ENCODE data around the gene PET100.

GRCh38 chr19:7679771-7680605 lies 50.4 kb downstream of the PET100 start:
- TF ChIP-seq POLR2A (IDR thresholded peaks at IDR 0.05) (no peak), CTCF (IDR thresholded peaks at IDR 0.05) (no peak)

Measured in body of pancreas (tissue), 4 donors.